CD1c-positive myeloid dendritic cell (primary cell): ENCODE data around the gene MAL.

Experiments used
- DNase-seq: peaks from one replicate; pipeline ENCODE4 v3.0.0-alpha.2; 2016; ENCODE audit errors: extremely low spot score

The MAL gene

DNA sequence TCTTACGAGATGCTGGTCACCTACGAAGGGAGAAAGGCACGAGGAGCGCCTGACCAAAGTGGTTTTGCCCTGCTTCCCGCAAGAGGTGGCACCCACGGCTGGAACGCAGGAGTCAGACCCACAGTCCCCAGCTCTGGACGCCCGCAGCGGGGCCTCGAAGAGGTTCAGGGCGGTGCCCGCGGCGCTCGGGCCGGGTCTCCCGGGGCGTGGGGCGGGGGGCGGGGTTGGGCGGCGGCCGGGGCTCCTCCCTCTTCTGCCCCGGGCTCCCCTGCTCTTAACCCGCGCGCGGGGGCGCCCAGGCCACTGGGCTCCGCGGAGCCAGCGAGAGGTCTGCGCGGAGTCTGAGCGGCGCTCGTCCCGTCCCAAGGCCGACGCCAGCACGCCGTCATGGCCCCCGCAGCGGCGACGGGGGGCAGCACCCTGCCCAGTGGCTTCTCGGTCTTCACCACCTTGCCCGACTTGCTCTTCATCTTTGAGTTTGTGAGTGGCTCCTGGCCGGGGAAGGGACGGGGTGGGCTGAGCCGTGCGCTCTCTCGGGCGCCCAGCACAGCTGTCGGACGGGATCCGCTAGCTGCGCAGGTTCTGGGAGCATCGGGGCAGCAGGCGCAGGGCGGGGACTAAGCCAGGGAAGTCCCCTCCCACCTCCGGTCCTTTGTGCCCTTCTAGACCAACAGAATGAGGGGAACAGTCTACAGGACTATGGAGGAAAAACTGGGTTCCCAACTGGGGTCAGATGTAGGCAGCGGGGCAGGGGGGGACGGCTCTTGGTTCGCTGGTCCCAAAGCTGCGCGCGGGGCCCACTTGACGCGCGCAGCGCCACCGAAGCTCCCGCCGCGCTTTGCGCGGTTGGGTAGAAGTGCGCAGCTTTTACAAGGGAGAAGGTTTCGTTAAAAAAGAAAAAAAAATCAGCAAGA is at the start of gene MAL:
Gene MAL, plus strand, starts transcription at position 303 of the 914 bp plus-strand sequence. Its CDS starts 85 bp downstream, at position 388.
- DNase-seq = no peak

DNA sequence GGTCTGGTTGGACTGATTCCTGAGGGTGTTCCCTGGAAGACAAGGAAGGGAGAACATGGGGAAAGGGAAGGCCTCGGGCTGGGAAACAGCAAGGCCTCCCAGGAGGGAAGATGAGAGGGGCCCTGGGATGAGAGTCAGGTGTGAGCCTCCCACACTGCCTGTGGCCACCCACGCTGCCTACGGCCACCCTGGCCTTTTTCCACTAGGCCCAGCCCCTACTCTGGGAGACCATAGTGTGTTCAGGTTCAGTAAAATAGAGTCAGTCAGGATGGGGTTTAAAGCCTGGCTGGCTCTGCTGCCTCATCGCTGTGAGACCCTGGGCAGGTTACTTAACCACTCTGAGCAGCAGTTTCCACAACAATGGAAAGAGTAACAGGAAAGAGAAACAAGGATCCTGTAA is 47.7 kb upstream of the MAL start:
- no peak for DNase-seq

DNA sequence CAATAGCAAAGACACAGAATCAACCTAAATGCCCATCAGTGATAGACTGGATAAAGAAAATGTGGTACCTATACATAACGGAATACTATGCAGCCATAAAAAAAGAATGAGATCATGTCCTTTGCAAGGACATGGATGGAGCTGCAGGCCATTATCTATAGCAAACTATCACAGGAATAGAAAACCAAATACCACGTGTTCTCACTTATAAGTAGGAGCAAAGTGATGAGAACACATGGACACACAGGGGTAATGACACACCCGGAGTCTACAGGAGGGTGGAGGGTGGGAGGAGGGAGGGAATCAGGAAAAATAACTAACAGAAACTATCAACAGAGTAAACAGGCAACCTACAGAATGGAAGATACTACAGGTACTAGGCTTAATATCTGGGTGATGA is 46.6 kb upstream of the MAL start:
- no peak for DNase-seq

DNA sequence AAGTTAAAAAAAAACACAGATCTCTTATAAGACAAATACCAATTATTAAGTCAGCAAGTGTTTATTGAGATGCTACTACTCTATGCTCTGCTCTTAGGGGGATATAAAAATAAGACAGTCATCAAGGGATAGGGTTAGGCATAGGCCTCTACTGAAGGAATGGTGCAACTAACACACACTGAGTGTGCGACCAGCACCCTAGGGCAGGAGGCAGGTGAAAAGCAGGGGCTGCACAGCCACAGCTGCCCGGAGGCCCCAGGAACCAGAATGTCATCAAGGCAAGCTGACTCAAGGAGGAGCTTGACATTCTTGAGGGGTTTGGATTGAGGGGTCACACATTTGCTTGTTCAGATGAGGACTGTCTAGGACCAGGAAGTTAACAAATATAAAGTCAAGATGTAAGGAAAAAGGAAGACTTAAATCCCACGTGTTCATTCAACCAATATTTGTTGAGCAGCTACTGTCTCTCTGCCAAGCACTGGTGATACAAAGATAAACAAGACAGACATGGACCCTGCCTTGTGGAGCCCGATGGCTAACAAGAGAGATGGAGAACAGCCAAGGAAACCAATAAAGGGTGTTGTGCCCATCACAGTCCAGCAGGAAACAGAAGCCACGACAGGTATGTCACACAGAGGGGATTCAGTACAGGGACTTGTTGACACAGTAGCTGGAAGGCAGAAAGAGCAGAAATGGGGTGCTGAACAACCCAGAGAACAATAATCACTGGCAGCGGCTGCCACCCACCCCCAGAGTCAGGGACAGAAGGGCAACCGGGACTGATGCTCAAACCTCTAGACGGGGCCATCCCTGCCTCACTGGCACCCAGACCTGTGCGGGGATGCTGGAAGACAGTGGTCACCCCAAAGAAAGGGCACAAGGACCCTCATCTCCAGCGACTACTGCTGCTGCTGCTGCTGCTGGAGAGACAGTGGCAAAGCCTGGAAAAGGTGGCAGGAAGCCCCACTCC is 45.8 kb upstream of the MAL start:
- no peak for DNase-seq

DNA sequence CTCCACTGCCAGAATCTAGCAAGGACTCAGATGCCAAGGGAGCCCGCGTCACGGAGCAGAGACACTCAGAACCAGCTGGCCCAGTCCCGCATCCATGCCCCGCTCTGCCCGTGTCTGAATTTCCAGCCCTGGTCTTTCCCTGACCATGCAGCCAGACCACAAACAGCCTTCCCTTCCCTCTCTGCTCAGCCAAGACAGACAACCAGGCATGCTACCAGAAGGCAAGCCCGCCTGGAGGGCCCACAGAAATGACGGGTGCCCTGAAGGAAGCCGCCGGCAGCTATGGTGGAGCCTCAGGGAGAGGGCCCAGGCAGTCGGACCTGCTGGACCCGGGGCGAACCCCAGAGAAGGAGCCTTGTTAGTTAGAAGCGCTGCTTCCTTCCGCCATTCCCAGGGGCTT is 45.1 kb upstream of the MAL start:
- no peak for DNase-seq

DNA sequence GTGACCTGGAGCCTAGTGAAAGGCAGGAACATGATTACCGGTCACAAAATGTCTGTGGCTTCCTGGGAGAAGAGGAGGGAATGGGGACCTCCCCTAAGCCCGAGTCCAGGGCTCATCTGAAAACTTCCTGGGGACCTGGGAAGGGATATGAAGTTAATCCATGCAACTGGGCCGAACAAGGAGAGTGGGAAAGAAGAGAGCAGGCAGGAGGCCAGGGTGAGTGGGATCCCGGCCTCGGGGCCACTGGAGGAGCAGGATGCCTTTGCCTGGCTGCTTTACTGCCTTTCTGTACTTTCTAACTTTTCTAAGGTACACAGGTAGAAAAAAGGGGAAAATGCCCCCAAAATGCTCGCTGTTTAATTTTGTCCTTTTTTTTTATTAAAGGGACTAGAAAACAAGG is 43.4 kb upstream of the MAL start:
- no peak for DNase-seq

DNA sequence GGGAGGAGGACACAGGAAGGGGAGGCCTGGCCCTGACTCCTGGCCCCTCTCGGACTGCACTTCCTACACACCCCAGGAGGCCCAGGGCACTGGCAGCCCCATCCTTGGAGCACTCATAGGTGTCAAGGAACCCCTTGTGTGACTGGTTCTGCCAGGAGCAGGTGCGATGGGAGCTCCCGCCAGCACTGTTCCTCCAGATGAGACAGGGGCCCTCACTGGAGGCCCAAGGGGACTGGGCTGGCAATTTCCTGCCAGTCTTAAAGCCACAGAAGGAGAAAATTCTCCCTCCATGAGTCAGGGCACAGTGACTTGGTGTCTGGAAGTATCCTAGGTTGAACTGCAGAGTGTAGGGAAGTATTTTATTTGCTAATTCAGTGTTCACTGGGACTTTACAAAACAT is 42.8 kb upstream of the MAL start:
- no peak for DNase-seq

DNA sequence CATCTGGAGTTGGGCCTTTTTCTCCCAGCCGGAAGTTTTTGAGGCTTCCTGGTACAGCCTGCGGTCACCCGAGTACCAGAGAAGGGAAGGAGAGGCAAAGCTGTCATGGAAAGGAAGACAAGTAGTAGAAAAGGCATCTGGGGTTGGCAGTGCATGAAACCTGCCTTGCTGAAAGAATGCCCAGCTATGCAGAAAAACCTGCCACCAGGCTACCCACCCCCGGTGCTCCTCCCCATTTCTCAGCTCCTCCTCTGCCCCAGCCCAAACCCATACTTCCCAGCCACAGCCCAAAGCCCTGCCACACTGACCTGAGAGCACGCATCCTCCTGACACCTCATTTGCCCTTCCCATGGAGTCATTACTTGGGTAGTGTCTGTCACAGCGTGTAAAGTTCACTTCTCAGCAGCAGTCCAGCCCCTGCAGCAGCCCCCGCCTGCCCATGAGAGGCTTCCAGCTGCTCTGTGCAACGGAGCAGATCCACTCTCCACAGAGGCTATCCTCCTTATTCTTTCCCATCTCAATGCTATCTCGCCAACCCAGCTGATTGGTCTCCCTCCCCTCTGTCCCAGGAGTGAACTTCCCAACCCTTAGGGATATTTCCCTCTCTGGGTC is 40.4 kb upstream of the MAL start:
- DNase-seq = no peak

DNA sequence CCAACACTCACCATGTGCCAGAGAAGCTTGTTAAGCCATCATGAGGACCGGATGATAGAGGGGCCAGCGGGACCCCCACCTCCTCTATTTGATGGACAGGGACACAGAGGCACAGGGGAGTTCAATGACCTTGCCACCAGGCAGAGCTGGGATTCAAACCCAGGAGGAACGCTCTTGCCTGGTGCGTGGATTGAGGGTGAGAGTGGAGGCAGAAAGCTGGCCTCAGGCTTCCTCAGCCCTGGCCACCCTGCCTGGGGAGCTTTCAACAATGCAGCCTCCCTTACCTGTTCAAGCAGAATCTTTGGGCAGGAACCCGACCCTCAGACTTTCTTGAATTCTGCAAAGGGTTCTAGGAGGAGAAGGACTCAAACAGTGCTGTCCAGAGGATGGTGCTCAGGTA is 39.9 kb upstream of the MAL start:
- DNase-seq = no peak

DNA sequence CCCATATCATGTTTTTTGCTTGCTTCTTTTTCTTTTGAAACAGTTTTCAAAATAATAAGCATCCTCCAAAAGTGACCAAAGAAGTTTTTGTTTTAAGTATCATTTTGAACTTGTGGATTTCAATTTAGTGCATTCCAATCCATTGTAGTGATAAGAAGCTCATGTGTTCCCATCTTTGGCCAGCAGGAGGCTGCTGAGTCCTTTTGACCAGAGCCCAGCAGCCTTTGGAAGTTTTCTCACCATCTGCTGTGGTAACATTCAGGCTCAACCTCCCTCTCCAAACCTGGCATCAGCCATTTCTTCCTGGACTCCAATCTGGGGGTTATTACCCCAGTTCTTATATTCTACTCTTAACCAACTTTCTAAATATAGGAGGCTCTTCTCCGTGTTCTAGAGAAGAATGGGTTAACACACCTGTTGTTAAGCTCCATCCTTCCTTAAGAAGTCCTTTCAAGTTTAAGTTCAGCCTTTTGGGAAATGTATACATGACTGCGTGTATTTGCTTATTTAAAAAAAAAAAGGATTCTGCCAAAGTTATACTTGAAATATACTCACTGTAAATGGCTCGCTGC is 39.0 kb upstream of the MAL start:
- peak; percentile 32 for DNase-seq

DNA sequence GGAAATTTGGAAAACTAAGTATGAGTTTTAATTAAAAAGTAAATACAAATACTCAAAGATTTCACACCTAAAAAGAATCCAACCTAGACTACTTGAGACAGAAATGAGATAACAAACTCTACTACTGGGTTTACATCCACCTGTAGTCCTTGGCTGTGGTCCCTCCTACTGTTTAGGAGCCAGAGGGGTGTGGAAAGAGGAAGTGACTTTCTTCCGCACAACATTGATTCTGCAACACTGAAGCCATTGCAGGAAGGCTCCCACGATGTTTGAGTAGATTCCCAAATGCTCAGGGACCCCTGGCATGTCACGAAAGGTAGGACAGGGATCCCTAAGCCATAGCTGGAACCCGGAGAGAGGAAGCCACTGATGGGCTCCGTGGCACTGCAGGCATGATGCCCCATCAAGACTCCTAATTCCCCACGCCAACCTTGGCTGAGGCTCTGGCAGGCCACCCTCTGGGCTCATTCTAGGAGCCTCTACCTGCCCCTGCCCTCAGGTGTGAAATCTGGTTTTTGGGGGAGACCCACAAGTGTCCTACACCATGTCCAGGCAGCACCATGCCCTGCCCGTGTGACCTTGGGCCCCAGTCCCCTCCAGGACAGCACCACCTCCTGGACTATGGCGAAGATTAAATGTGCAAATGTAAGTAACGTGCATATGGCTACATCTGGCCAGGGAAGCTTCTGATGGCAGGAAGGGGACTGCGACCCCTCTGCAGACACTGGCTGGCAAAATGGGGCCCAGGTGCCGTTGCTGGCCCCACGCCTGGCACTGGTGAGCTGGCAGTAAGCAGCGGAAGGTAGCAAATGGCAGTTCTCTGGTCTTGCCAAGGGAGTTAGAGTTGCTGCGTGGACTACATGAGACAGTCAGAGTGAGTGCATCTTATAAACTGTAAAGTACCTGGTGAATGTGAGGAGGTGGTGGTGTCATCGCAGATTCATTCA is 38.2 kb upstream of the MAL start:
- DNase-seq = no peak

DNA sequence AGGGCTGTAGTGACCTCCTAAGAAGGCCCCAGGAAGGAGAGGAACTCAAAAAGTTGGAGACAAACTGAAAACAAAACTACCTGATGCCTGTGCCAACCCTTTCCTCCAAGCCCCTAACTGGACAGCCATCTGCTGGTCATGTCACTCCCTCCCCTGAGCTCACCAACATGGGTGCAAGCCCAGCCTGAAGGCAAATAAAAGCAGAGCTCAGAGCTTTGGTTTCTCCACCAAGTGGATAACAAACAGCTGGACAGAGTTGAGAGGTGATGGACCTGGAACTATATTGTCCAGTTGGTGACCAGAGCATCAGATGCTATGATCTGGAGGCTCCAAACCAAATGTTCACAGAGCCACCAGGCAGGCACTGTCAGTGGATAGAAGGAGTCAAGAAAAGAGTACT is 34.6 kb upstream of the MAL start:
- no peak for DNase-seq

DNA sequence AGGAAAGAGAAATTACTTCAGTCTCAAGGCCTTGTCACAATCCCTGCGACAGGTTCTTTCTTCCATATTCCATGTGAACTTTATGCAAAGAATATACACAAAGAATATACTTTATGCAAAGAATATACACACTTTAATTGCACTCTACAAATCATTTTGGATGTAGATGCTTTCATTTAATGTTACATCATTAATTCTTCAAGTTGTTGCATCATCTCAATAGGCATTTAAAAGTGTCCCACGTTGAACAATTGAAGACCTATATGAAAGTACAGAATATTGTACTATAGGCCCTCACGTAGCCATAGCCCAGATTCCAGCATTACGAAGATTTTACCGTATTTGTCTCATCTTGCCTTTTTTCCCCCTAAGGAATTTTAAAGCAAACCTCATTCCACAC is 33.1 kb upstream of the MAL start:
- DNase-seq = no peak

DNA sequence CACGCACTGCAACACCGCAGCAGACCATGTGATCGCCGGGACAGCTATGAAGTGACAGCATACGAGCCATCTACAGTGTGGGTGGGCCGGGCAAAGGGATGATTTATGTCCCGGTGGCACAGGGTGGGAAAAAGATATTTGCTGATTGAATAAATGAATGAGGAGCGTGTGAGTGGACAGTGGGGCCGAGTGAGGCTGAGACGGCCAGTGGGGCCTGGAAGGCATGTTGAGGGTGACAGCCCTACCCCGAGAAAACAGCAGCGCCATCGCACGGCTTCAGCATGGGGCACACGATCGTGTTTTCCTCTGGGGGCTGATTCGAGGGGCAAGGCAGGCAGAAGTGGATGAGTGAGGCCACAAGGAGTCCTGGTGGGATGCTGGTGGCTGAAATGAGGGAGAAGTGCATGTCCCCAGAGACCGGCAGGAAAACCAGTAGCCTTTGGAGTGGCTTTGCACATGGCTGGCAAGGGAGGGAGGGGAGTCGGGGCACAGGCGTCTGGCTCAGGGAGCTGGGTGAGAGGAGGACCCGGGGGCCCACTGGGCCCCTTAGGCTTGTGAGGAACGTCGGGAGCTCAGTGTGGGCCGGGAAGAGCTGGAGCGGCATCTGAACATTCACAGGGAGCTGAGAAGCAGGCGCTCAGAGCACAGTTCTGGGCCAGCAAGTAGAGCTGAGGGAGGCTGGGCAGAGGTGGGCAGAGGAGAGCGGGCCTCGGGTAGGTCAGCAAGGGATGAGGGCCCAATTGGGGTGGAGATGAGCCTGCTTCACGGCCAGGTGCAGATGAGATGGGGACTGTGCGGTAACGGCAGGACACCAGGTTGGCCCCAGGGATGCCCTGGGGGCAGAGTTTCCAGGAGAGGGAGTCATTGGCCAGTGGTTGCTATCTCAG is 32.1 kb upstream of the MAL start:
- no peak for DNase-seq

DNA sequence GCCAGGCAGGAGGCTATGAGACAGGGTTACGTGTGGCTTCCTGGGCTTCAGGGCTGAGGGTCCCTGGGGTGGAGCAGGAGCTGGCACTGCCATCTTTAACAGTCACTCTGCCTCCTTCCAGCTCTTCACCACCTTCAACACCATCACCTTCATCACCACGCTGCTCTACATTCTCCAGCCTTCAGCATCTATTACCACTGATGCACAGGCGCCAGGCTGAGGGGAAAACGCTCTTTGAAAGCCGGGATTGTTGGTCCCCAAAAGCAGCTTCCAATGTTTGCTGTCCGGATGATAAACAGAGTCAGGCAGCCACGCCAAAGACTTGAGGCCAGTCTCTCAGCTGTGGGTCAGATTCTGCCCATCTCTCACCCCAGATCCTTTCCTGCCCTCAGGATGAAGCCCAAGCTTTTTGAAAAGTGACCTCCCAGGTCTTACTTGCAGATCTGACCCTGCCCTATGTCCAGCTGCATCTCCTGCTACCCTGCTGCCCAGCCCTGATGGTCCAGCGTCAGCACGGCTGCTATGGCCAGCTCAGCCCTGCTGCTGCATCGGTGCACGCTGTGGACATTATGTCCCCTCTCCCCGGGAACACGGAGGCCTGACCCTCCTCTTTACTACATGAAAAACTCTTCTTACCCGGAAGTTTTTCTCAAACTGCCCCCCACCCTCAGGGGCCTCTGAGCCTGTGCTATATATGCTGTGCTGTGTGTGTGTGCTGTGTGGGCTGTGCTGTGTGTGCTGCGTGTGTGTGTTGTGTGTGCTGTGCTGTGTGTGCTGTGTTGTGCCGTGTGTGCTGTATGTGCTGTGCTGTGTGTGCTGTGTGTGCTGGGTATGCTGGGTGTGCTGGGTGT is 31.2 kb upstream of the MAL start:
- DNase-seq = no peak

DNA sequence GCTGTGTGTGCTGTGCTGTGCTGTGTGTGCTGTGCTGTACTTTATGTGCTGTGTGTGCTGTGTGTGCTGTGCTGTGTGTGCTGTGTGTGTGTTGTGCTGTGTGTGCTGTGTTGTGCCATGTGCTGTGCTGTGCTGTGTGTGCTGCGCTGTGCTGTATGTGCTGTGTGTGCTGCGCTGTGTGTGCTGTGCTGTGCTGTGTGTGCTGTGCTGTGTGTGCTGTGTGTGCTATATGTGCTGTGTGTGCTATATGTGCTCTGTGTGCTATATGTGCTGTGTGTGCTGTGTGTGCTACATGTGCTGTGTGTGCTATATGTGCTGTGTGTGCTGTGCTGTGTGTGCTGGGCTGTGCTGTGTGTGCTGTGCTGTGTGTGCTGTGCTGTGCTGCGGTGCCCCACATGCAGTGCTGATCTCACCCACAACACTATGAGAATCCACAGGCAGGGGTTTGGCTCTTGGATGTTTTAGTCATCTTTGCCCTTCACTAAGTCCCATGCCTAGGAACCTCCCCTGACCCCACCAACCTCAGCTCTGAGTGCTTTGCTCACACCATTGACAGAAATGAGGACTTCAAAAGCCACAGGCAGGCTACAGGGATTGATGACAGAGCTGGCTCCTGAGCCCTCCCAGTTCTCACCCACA is 30.5 kb upstream of the MAL start:
- no peak for DNase-seq

DNA sequence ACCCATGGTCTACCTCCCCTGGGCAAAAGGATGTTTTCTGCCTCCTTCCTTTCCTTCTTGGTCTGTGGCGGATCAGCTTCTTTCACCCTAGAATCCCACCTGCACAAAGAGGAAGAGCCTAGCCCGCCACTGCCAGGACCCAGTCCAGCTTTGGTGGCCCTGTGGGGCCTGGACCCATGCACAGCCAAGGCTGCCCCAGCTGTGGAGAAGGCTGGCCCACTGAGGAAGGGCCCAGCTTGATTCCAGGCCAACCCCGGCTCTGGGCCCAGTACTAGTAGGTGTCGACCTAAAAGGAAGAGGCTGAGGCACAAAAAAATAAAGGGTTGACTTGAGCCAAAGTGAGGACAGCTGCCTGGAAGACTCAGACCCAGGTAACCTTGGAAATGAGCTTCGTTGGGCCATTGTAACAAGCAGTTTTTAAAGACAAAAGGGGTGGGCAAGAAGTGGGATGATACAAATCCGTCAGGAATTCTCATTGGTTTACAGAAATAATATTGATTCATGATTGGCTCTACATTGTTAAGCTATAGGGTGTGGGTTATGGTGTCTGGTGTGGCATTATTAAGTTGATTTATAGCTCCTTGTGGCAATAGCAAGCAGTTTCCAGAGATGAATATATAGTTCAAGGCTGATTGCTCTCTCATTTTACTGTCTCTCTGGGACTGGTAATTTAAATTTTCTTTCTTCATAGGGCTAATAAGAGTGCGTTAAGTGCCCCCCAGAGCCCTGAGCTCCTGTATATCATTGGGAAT is 29.8 kb upstream of the MAL start:
- DNase-seq = no peak
